ENCODE measurements around the gene TRIP12.

DNA sequence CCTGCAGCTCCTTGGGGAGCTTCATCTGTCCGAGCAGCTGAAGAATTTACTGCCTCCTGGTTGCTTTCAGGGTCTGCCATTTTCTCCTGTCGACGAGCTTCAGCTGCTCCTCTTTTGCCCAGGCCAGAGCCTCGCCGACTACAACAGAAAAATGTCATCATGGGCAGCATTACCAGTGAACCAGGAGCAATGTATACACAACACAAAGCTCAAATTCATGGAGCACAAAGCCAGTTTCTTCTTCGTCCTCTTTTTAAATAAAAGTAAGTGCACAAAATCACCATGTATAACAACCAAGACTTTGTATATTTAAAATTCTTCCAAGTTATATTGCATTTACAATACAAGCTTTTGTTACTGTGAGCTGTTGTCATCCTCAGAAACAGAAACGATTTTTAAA is 85.0 kb downstream of the TRIP12 start:
- no peak for TF ChIP-seq EZH2 (IDR thresholded peaks at IDR 0.05; ENCODE audit: borderline replicate concordance, low read depth, low read length, severe bottlenecking)
- TF ChIP-seq, protein P1, sequence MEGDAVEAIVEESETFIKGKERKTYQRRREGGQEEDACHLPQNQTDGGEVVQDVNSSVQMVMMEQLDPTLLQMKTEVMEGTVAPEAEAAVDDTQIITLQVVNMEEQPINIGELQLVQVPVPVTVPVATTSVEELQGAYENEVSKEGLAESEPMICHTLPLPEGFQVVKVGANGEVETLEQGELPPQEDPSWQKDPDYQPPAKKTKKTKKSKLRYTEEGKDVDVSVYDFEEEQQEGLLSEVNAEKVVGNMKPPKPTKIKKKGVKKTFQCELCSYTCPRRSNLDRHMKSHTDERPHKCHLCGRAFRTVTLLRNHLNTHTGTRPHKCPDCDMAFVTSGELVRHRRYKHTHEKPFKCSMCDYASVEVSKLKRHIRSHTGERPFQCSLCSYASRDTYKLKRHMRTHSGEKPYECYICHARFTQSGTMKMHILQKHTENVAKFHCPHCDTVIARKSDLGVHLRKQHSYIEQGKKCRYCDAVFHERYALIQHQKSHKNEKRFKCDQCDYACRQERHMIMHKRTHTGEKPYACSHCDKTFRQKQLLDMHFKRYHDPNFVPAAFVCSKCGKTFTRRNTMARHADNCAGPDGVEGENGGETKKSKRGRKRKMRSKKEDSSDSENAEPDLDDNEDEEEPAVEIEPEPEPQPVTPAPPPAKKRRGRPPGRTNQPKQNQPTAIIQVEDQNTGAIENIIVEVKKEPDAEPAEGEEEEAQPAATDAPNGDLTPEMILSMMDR (IDR thresholded peaks at IDR 0.05; ENCODE audit: extremely low read depth in 1 of 2, insufficient read depth in 1 of 2, low read depth in 1 of 2, low read length in 2 of 2): no peak
- TF ChIP-seq POLR2AphosphoS5 (IDR thresholded peaks at IDR 0.05; ENCODE audit: insufficient read depth, low read depth, low read length): no peak
- TF ChIP-seq, protein P2, sequence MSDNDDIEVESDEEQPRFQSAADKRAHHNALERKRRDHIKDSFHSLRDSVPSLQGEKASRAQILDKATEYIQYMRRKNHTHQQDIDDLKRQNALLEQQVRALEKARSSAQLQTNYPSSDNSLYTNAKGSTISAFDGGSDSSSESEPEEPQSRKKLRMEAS (IDR thresholded peaks at IDR 0.05; ENCODE audit: insufficient read depth, insufficient read length): no peak
